A673 (cell line): ENCODE data around the gene AKNA. TPM values are rescaled to one million over a fixed set of nuclear protein-coding genes. Genes with fewer than 3 reads are reported as not detected.

ENCODE experiments used
- BruUV-seq: library from RNA; stranded (reverse); fragments of 400-500 nt; replicated peaks from 2 replicates; lab custom pipeline; 2021; lab: Mats Ljungman, UMichigan
- CTCF ChIA-PET: fragments of 300-600 bp; sonication (Branson Sonifier 250); formaldehyde crosslinking; loops from one replicate; lab custom pipeline; 2022; ENCODE audit warnings: antibody characterized with exemption; lab: Charles Lee
- POLR2A ChIA-PET: fragments of 300-600 bp; sonication (Branson Sonifier 250); formaldehyde crosslinking; loops from one replicate; lab custom pipeline; 2022; ENCODE audit warnings: antibody characterized with exemption; ENCODE audit not compliant: low non-redundant PET; lab: Charles Lee
- DNase-seq: peaks from one replicate; pipeline ENCODE4 v3.0.0-alpha.2; 2015; ENCODE audit warnings: low spot score
- H3K27ac ChIP-seq: fragments of 200-600 bp; sonication (generic); 2 replicates; pipeline ENCODE4 v1.5.1; 2016; ENCODE audit warnings: mixed run types, low read depth, mild to moderate bottlenecking, mixed read lengths, antibody characterized with exemption, low read length; ENCODE audit not compliant: poor library complexity, severe bottlenecking
- H3K27me3 ChIP-seq: fragments of 200-600 bp; sonication (generic); replicated peaks from 2 replicates; pipeline ENCODE4 v1.6.1; 2017; ENCODE audit warnings: mixed run types, low read depth, mild to moderate bottlenecking, mixed read lengths, antibody characterized with exemption, low read length; ENCODE audit not compliant: insufficient read depth, poor library complexity
- H3K36me3 ChIP-seq: fragments of 200-600 bp; sonication (generic); 2 replicates; pipeline ENCODE4 v1.6.1; 2016; ENCODE audit warnings: mixed run types, mild to moderate bottlenecking, mixed read lengths, antibody characterized with exemption, low read length; ENCODE audit not compliant: insufficient read depth, poor library complexity, severe bottlenecking
- H3K4me1 ChIP-seq: fragments of 200-600 bp; sonication (generic); 2 replicates; pipeline ENCODE4 v1.6.1; 2017; ENCODE audit warnings: mixed run types, mild to moderate bottlenecking, mixed read lengths, antibody characterized with exemption, low read length; ENCODE audit not compliant: insufficient read depth, poor library complexity, severe bottlenecking
- H3K4me3 ChIP-seq: fragments of 200-600 bp; sonication (generic); 2 replicates; pipeline ENCODE4 v1.5.1; 2016; ENCODE audit warnings: low read depth, mixed run types, mild to moderate bottlenecking, mixed read lengths, low read length; ENCODE audit not compliant: poor library complexity, severe bottlenecking
- H3K9me3 ChIP-seq: fragments of 200-600 bp; sonication (generic); 2 replicates; pipeline ENCODE4 v1.6.1; 2016; ENCODE audit warnings: mixed run types, low read depth, mild to moderate bottlenecking, mixed read lengths, antibody characterized with exemption, low read length; ENCODE audit not compliant: poor library complexity, severe bottlenecking
- CTCF ChIP-seq: fragments of 300-800, 200-600 bp; sonication (generic); conservative IDR thresholded peaks from 2 replicates; pipeline ENCODE4 v1.5.1; 2017; ENCODE audit warnings: low read depth, mild to moderate bottlenecking, antibody characterized with exemption, low read length, moderate library complexity, mixed read lengths
- EZH2 ChIP-seq: fragments of 200-600 bp; sonication (generic); IDR thresholded peaks from 2 replicates; pipeline ENCODE4 v1.6.1; 2017; ENCODE audit warnings: borderline replicate concordance, low read depth, mild to moderate bottlenecking, mixed read lengths, antibody characterized with exemption, low read length; ENCODE audit not compliant: poor library complexity, severe bottlenecking
- intact Hi-C: fragments of 100-400 bp; cut with micrococcal nuclease; formaldehyde crosslinking; loops from one replicate; pipeline ENCODE4 v1.10.0; 2022; ENCODE audit not compliant: unreplicated experiment
- total RNA-seq: library from RNA; stranded (reverse); gene quantifications from 2 replicates; pipeline ENCODE4 v1.2.3, GENCODE V29; 2021

Gene AKNA
- total RNA-seq, 1 experiment from 2014 or later: 20.4 TPM

- no peak overlapping the region for H3K27ac ChIP-seq
- CTCF ChIA-PET: no interaction called here
- H3K4me3 ChIP-seq: no peak overlapping the region
- intact Hi-C loops: no loop called here
- peaks cover 18% of the 10 kb centered on the region for H3K4me1 ChIP-seq
- BruUV-seq: no TSS peak
- peaks cover 16% of the 10 kb centered on the region for H3K36me3 ChIP-seq
- H3K9me3 ChIP-seq: no peaks in the 10 kb centered on the region
- POLR2A ChIA-PET: no interaction called here
- H3K27me3 ChIP-seq: no peaks in the 10 kb centered on the region
- DNase-seq: no peak
- TF ChIP-seq CTCF (no peak), EZH2 (no peak)
Observed at GRCh38 chr9:114382699-114383520, 4.9 kb downstream of the AKNA start.

GRCh38 chr9:114378883-114379282, 8.9 kb downstream of the AKNA start:
- no peaks in the 10 kb centered on the region for H3K9me3 ChIP-seq
- no TSS peak for BruUV-seq
- ChIA-PET POLR2A (no interaction called here), CTCF (no interaction called here)
- no peak for TF ChIP-seq CTCF
- no peak for TF ChIP-seq EZH2
- peaks cover 8% of the 10 kb centered on the region for H3K4me1 ChIP-seq
- H3K27ac ChIP-seq: no peak overlapping the region
- peaks cover 24% of the 10 kb centered on the region for H3K36me3 ChIP-seq
- H3K4me3 ChIP-seq: no peak overlapping the region
- intact Hi-C loops: loop anchor here (5.0 kb wide), 1 partner anchor 48 kb away; no protein-coding TSS in a partner anchor
- no peaks in the 10 kb centered on the region for H3K27me3 ChIP-seq
- no peak for DNase-seq

GRCh38 chr9:114378016-114378415, 9.8 kb downstream of the AKNA start:
- H3K27me3 ChIP-seq: no peaks in the 10 kb centered on the region
- H3K4me3 ChIP-seq: no peak overlapping the region
- H3K36me3 ChIP-seq: peaks cover 27% of the 10 kb centered on the region
- intact Hi-C loops: loop anchor here (5.0 kb wide), 1 partner anchor 49 kb away; no protein-coding TSS in a partner anchor
- DNase-seq: no peak
- ChIA-PET POLR2A (no interaction called here), CTCF (no interaction called here)
- no peaks in the 10 kb centered on the region for H3K4me1 ChIP-seq
- TF ChIP-seq EZH2 (no peak), CTCF (no peak)
- no TSS peak for BruUV-seq
- no peaks in the 10 kb centered on the region for H3K9me3 ChIP-seq
- H3K27ac ChIP-seq: no peak overlapping the region
